Smooth muscle cell (in vitro differentiated cells): Measurements from ENCODE around the gene ASB2. TPM values are rescaled to one million over a fixed set of nuclear protein-coding genes. Genes with fewer than 3 reads are reported as not detected.

Experiments used
- DNase-seq: peaks from one replicate; lab custom pipeline; 2025; ENCODE audit not compliant: unreplicated experiment; lab: John Stamatoyannopoulos, UW
- H2AFZ ChIP-seq: fragments of 200-600 bp; sonication (generic); 2 replicates; pipeline ENCODE4 v1.6.0; 2016; ENCODE audit warnings: antibody characterized with exemption, low read depth, mild to moderate bottlenecking
- H3F3A ChIP-seq: fragments of 200-600 bp; sonication (generic); 2 replicates; pipeline ENCODE4 v1.6.0; 2017; ENCODE audit warnings: antibody characterized with exemption, low read depth
- H3K27ac ChIP-seq: fragments of 200-600 bp; sonication (generic); 2 replicates; pipeline ENCODE4 v1.5.1; 2016; ENCODE audit warnings: low read depth, mild to moderate bottlenecking
- H3K27me3 ChIP-seq: fragments of 200-600 bp; sonication (generic); 2 replicates; pipeline ENCODE4 v1.6.1; 2016; ENCODE audit warnings: low read depth, mild to moderate bottlenecking
- H3K36me3 ChIP-seq: fragments of 200-600 bp; sonication (generic); 2 replicates; pipeline ENCODE4 v1.5.1; 2016; ENCODE audit warnings: low read depth
- H3K4me1 ChIP-seq: fragments of 200-600 bp; sonication (generic); 2 replicates; pipeline ENCODE4 v1.5.1; 2016; ENCODE audit warnings: low read depth
- H3K4me2 ChIP-seq: fragments of 200-600 bp; sonication (generic); 2 replicates; pipeline ENCODE4 v1.6.0; 2016; ENCODE audit warnings: mild to moderate bottlenecking
- H3K4me3 ChIP-seq: fragments of 200-600 bp; sonication (generic); 2 replicates; pipeline ENCODE4 v1.5.1; 2016; ENCODE audit warnings: mild to moderate bottlenecking
- H3K79me2 ChIP-seq: fragments of 200-600 bp; sonication (generic); 2 replicates; pipeline ENCODE4 v1.6.0; 2016; ENCODE audit warnings: low read depth, mild to moderate bottlenecking
- H3K9ac ChIP-seq: fragments of 200-600 bp; sonication (generic); 2 replicates; pipeline ENCODE4 v1.6.0; 2016; ENCODE audit warnings: low read depth
- H3K9me3 ChIP-seq: fragments of 200-600 bp; sonication (generic); replicated peaks from 2 replicates; pipeline ENCODE4 v1.5.1; 2016; ENCODE audit warnings: low read depth
- H4K20me1 ChIP-seq: fragments of 200-600 bp; sonication (generic); 2 replicates; pipeline ENCODE4 v1.6.0; 2016; ENCODE audit warnings: low read depth
- WGBS: methylation state at CpG from one replicate; pipeline ENCODE4 v1.1.7; 2016; ENCODE audit warnings: low lambda C conversion rate; 5-methylcytosine and 5-hydroxymethylcytosine counted together
- polyA plus RNA-seq: library from polyadenylated mRNA; unstranded; fragments of >200 nt; fragmentation: Nextera tagmentation; extraction: Ambion mirVana; gene quantifications from 2 replicates; pipeline ENCODE4 v1.2.1, GENCODE V29; 2016
- total RNA-seq: library from RNA; depleted of rRNA; stranded (reverse); fragments of >200 nt; gene quantifications from 2 replicates; pipeline ENCODE4 v1.2.3, GENCODE V29; 2014
- TF ChIP-seq, protein P1 (sequence below): fragments of 200-600 bp; sonication (generic); IDR thresholded peaks from 2 replicates; pipeline ENCODE4 v1.5.1; 2017; ENCODE audit warnings: borderline replicate concordance, mild to moderate bottlenecking, antibody characterized with exemption; ENCODE audit not compliant: insufficient read depth, poor library complexity, severe bottlenecking

Gene ASB2
- total and polyA plus RNA-seq, 2 experiments from 2014 or later: 0.99 TPM; not detected in 1

GRCh38 chr14:93893661-93894261 is 82.6 kb downstream of the ASB2 start:
- DNase-seq: no peak
- peaks cover 8% of the 10 kb centered on the region for H3K4me1 ChIP-seq
- H3K27me3 ChIP-seq: no peaks in the 10 kb centered on the region
- TF ChIP-seq, protein P1, sequence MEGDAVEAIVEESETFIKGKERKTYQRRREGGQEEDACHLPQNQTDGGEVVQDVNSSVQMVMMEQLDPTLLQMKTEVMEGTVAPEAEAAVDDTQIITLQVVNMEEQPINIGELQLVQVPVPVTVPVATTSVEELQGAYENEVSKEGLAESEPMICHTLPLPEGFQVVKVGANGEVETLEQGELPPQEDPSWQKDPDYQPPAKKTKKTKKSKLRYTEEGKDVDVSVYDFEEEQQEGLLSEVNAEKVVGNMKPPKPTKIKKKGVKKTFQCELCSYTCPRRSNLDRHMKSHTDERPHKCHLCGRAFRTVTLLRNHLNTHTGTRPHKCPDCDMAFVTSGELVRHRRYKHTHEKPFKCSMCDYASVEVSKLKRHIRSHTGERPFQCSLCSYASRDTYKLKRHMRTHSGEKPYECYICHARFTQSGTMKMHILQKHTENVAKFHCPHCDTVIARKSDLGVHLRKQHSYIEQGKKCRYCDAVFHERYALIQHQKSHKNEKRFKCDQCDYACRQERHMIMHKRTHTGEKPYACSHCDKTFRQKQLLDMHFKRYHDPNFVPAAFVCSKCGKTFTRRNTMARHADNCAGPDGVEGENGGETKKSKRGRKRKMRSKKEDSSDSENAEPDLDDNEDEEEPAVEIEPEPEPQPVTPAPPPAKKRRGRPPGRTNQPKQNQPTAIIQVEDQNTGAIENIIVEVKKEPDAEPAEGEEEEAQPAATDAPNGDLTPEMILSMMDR: no peak
- H3K4me2 ChIP-seq: no peak overlapping the region
- H3K9ac ChIP-seq: no peak overlapping the region
- no peaks in the 10 kb centered on the region for H4K20me1 ChIP-seq
- H3K79me2 ChIP-seq: no peaks in the 10 kb centered on the region
- no peaks in the 10 kb centered on the region for H3K36me3 ChIP-seq
- no peak overlapping the region for H3K4me3 ChIP-seq
- no peak overlapping the region for H3K27ac ChIP-seq
- H3K9me3 ChIP-seq: no peaks in the 10 kb centered on the region
- 73% methylated on average over 12 of the region's 12 CpGs for WGBS
- no peaks in the 10 kb centered on the region for H3F3A ChIP-seq
- no peak overlapping the region for H2AFZ ChIP-seq

GRCh38 chr14:93892923-93893558 is 83.3 kb downstream of the ASB2 start:
- 40% methylated on average over 13 of the region's 13 CpGs for WGBS
- no peak overlapping the region for H3K4me2 ChIP-seq

GRCh38 chr14:93892505-93892839 is 83.9 kb downstream of the ASB2 start:
- Histone ChIP-seq H2AFZ (no peak overlapping the region), H3K27ac (no peak overlapping the region), H3K9ac (no peak overlapping the region), H3K4me3 (no peak overlapping the region), H3K4me2 (no peak overlapping the region), H3K9me3 (no peaks in the 10 kb centered on the region), H3K27me3 (no peaks in the 10 kb centered on the region), H3K36me3 (no peaks in the 10 kb centered on the region), H4K20me1 (no peaks in the 10 kb centered on the region), H3K4me1 (peaks cover 8% of the 10 kb centered on the region), H3K79me2 (no peaks in the 10 kb centered on the region), H3F3A (no peaks in the 10 kb centered on the region)
- no peak for DNase-seq
- 64% methylated on average over 5 of the region's 5 CpGs for WGBS
- TF ChIP-seq, protein P1: no peak

More at GRCh38 chr14:93892923-93893558, 83.3 kb downstream of the ASB2 start:
- DNase-seq: peak; percentile 48
- Histone ChIP-seq H2AFZ (no peak overlapping the region), H3K36me3 (no peaks in the 10 kb centered on the region), H3K27me3 (no peaks in the 10 kb centered on the region), H3K4me1 (peaks cover 8% of the 10 kb centered on the region), H3K79me2 (no peaks in the 10 kb centered on the region), H3K9ac (no peak overlapping the region), H3K4me3 (no peak overlapping the region), H3K27ac (no peak overlapping the region), H4K20me1 (no peaks in the 10 kb centered on the region), H3K9me3 (no peaks in the 10 kb centered on the region), H3F3A (no peaks in the 10 kb centered on the region)
- TF ChIP-seq, protein P1: peak; percentile 99
